Uterus (tissue), 2 donors: ENCODE results near the gene PYHIN1.

Source experiments
- POLR2A ChIP-seq, 2 donors: fragments of 450-650 bp; IDR thresholded peaks; one replicate each; pipeline ENCODE4 v1.6.1; 2016; ENCODE audit warnings: antibody characterized with exemption in 2 of 2, mild to moderate bottlenecking in 1 of 2, moderate library complexity in 1 of 2
- TF ChIP-seq, protein P1 (sequence below), 4 experiments: fragments of 200-600 bp in 2 of 4; fragments of 450-650 bp in 2 of 4; sonication (generic) in 2 of 4; IDR thresholded peaks; one replicate each; pipeline ENCODE4 v1.5.1; 2016 to 2019; ENCODE audit warnings: antibody characterized with exemption in 4 of 4, mild to moderate bottlenecking in 2 of 4, moderate library complexity in 1 of 4

DNA sequence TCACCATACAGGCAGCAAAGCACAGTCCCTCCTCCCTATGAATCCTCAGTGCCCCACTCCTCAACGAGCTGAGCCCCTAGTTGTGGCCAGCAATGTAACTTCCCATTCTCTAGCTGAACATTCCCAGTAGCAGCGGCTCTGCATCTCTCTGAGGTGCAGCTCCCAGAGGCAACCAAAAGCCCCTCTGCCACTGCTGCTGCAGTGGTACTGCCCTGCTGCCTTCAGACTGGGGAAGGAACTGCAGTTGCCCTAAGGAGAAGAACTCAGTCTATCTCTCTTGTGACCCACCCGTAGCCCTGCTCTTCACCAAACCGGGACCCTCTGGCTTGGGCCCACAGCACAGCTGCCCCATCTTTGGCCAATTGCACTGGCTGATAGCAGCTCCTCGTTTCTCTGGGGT, 31.6 kb downstream of the PYHIN1 start:
- TF ChIP-seq, protein P1, sequence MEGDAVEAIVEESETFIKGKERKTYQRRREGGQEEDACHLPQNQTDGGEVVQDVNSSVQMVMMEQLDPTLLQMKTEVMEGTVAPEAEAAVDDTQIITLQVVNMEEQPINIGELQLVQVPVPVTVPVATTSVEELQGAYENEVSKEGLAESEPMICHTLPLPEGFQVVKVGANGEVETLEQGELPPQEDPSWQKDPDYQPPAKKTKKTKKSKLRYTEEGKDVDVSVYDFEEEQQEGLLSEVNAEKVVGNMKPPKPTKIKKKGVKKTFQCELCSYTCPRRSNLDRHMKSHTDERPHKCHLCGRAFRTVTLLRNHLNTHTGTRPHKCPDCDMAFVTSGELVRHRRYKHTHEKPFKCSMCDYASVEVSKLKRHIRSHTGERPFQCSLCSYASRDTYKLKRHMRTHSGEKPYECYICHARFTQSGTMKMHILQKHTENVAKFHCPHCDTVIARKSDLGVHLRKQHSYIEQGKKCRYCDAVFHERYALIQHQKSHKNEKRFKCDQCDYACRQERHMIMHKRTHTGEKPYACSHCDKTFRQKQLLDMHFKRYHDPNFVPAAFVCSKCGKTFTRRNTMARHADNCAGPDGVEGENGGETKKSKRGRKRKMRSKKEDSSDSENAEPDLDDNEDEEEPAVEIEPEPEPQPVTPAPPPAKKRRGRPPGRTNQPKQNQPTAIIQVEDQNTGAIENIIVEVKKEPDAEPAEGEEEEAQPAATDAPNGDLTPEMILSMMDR (IDR thresholded peaks at IDR 0.05) = no peak
- TF ChIP-seq POLR2A (IDR thresholded peaks at IDR 0.05) = no peak
